WTC11 (cell line): ENCODE data around the gene PRKACG.
"Not testable (repeated sequence)": the region's sequence is repeated elsewhere in the genome, so short reads cannot be mapped to it uniquely, and the experiment has no call there.

ENCODE experiments used
- CBFB ChIP-seq: sonication (generic); formaldehyde crosslinking; IDR thresholded peaks from 2 replicates; pipeline ENCODE4 v1.8.1; 2022; ENCODE audit warnings: mild to moderate bottlenecking, low read depth, missing genetic modification reagents
- CTCF ChIP-seq: fragments of 200-600 bp; IDR thresholded peaks from 2 replicates; pipeline ENCODE4 v1.8.0; 2022; ENCODE audit warnings: antibody characterized with exemption
- SP1 ChIP-seq: sonication (generic); formaldehyde crosslinking; conservative IDR thresholded peaks from 2 replicates; pipeline ENCODE4 v1.8.1; 2022; ENCODE audit warnings: missing genetic modification reagents
- USF2 ChIP-seq: sonication (generic); formaldehyde crosslinking; IDR thresholded peaks from 2 replicates; pipeline ENCODE4 v1.8.1; 2023; ENCODE audit warnings: mild to moderate bottlenecking, missing genetic modification reagents, moderate library complexity

- not testable (repeated sequence) for TF ChIP-seq CBFB (CRISPR knock-in tag); CTCF; SP1 (CRISPR knock-in tag); USF2 (CRISPR knock-in tag)
Measured at GRCh38 chr9:68986949-68987348, 27.0 kb downstream of the PRKACG start.
